Endometrial microvascular endothelial cells (primary cell): ENCODE data around the gene LDHD. TPM values are rescaled to one million over a fixed set of nuclear protein-coding genes. Genes with fewer than 3 reads are reported as not detected.
"Not testable (repeated sequence)": the region's sequence is repeated elsewhere in the genome, so short reads cannot be mapped to it uniquely, and the experiment has no call there.

ENCODE experiments used
- in situ Hi-C: cut with HindIII; loops from 2 replicates; pipeline ENCODE4 v1.10.0; 2017; ENCODE audit warnings: low sequenced_read_pairs, low pct_unique_long_range_greater_than_20kb; ENCODE audit errors: inconsistent ontology term
- total RNA-seq: library from RNA; depleted of rRNA; stranded (reverse); fragments of >200 nt; gene quantifications from one replicate; pipeline ENCODE4 v1.2.3, GENCODE V29; 2015; ENCODE audit errors: inconsistent ontology term

Gene LDHD
- total RNA-seq, 1 donor from 2014 or later = 0.09 TPM

DNA sequence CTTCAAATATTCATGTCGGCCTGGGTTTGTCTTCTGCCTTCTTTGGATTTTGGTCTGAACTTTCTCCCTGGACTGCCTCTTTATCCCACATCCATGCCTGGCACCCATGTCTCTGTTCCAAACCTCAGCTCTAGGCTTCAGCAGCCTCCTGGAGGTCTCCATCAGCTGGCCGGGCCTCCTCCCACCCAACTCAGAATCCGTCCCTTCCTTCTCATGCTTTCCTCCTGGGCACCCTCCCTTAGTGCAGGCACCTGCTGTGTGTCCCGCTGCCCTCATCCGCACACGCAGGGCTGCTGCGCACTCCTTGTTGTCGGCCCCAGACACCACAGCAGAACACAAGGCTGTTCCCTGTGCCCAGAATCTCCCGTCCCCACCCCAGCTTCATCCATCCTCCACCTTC, 14.0 kb downstream of the LDHD start:
- in situ Hi-C loops = no loop called here

- in situ Hi-C loops = no loop called here
Observed at GRCh38 chr16:75101635-75102034, 14.9 kb downstream of the LDHD start.

DNA sequence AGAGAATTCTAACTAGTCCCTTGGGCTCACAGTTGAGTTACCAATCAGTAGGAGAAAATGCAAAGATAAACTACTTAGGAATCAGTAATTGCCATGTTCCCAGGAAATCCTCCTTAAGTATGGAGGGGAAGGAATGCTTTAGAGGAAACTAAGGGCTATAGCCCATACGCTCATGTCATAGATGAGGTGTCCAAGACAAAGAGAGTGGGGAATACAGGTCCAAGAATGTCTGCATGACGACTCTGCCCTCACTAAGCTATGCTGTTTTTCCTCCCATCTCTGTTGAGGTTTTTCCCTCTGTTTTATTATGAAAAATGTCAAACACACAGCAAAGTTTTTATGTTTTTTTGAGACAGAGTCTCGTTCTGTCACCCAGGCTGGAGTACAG, 16.0 kb downstream of the LDHD start:
- in situ Hi-C loops = no loop called here

DNA sequence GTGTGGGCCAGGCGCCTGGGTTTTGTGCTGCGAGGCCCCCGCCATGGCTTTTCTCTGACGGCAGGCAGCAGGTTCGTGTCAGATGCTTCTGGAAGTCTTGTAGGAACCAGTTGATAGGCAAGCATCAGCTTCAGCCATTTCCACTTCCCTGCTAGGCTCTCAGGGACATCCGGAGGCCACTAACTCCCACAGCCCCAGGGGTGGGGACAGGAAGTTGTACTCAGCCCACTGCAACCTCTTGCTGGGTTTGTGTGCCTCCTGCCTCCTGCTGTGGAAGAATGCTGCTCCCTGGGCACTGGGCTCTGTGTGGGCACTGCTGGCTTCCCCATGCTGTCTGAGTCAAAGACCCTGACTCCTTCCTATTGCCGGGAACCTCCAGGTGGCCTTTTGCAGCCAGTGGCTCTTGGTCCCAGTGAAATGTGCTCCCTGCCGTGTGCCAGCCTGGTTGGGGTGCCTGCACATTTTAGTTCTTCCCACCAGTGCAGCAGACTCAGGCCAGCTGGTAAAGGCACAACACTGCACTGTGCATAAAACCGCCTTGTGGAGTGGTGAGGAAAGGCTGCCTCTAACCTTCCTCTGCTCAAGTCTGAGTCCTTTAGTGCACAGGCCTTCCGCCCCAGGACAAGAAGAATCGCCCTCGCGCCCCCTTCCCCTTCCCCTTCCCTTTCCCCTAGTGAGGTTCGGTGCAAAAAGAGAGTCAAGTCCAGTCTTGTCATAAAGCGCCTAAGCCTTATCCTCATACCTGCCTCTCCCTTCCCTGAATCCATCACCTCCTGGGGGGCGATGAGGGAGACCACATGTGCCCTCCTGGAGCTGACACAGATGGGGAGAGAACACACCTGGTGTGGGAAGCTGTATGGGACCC, 16.6 kb downstream of the LDHD start:
- in situ Hi-C loops = no loop called here

DNA sequence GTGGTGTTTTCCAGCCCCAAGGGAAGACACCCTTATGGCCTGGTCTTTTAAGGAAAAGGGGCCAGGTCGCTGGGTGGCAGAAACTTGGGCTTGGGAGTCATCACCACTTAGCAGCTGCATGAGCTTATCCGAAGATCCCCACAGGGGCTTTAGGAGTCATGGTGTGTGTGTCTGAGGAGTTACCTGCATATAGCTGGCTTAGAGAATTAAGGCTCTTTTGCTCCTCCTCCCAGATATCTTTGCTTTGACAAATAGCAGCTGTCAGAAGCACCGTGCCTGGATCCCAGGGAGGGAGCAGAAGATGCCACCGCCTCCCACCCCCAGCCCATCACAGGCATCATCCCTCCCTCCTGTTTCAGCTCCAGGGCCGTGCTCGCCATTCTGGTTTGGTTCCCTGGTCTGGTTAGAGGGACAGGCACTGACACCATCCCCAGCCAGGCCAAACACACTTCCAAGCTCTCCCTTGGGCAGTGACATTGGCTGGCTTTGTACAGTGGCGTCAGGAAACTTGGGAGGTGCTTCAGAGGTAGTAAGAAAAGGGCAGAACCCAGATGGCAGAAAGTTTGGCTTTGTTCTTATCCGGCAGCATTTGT, 17.4 kb downstream of the LDHD start:
- in situ Hi-C loops = no loop called here

- in situ Hi-C loops = no loop called here
Observed at GRCh38 chr16:75097941-75098901, 18.4 kb downstream of the LDHD start.

GRCh38 chr16:75097191-75097761, 19.3 kb downstream of the LDHD start:
- in situ Hi-C loops = no loop called here

GRCh38 chr16:75096656-75097055, 19.9 kb downstream of the LDHD start:
- in situ Hi-C loops = no loop called here

DNA sequence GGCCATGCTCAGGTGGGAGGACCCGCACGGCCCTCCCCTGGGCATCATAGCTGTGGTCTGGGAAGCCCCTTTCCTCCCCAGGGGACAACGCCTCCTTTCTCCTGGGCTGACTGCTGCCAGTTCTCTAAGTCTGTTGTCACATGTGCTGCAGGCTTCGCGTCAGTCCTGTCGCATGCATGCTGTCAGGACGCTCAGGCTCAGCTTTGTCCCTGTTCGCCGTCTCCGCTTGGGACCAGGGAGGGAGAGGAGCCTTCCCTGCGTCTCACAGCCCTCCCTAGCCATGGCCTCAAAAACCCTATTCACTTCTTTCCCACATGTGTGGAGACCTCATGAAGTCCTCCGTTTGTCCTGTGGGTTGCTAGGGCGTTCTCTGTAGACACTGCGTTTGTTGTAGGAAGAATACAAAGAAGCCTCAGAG, 21.4 kb downstream of the LDHD start:
- in situ Hi-C loops = no loop called here

DNA sequence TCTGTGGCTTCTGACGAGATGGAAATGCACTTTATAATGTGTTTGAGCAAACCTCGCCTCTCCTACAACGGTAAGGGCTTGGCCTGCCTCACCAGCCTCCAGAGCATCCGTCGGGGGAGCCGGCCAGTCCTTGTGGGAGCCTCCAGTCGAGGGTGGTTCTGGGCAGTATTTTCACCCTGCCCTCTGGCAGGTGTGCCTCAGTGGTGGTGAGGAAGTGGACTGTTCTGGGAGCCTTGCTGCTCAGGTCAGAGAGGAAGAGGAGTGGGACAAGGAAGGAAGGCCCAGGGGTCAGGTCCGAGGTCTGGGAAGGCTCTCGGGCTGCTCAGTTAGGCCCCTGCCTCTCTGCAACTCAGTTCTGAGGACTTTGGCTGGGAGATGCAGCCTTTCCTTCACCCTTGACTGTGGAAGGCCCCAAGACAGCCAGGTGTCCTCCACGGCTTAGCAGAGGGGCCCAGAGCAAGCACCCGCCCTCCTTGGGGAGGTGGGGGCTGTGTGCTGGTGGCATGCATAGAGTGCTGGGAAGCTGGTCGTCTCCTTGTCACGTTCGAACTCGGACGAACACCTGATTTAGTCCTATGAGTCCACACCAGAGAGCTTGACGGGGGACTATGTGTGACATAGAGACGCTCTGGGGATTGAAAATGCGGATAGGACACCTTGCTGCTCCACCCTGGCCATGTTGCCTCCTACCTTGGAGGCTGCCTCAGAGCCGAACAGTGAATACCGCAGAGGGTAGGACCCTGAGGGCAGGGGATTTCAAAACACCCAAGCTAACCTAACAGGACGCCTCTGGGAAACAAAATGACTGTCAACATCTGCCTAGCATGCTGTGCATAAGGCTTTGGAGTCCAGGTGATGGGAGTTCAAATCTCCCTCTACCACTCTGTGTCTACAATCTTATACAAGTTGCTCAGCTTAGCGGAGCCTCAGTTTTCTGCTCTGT, 22.7 kb downstream of the LDHD start:
- in situ Hi-C loops = no loop called here

- in situ Hi-C loops = no loop called here
Observed at GRCh38 chr16:75092777-75093176, 23.8 kb downstream of the LDHD start.

DNA sequence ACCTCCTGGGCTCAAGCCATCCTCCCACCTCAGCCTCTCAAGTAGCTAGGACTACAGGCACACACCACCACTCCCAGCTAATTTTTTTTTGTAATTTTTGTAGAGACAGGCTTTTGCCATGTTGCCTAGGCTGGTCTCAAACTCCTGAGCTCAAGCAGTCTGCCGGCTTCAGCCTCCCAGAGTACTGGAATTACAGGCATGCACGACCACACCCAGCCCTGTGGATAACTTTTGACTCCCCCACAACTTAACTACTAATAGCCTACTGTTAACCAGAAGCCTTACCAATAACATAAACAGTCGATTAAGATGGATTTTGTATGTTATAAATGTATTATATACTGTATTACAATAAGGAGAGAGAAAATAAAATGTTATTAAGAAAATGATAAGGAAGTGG, 25.0 kb downstream of the LDHD start:
- in situ Hi-C loops = not testable (repeated sequence)

- in situ Hi-C loops = not testable (repeated sequence)
Observed at GRCh38 chr16:75090899-75091298, 25.7 kb downstream of the LDHD start.

DNA sequence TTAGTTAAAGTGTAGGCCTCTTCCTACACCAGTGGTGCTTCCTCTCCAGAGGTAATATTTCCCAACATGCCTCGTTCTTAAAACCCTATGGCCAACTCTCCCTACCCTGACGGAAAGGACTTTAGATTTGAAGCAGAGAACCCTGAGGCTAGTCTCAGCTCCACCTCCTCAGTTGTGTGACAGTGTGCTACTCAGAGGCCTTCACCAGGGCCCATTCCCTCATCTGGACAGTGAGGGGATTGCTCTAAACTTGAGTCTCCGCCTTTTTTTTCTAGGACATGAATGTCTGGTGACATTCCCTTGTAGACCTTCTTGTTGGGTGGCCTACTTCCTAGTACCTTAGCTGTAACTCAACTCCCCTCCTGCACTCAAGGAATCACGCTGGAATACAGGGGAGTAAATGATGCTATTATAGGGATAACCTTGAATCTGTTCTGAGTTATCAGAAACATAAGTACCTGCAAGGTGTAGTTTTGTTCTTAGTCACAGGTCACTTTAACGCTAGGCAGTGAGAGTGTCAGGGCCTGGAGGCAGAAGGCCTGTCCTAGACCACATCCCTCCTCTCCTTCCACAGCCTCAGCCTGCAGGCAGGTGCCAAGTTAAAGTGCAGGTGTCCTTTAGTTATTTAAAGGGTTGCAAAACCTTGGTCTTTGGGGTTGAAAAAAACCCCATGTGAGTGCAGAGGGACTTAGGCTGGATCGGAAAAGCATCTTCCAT, 26.9 kb downstream of the LDHD start:
- in situ Hi-C loops = no loop called here

DNA sequence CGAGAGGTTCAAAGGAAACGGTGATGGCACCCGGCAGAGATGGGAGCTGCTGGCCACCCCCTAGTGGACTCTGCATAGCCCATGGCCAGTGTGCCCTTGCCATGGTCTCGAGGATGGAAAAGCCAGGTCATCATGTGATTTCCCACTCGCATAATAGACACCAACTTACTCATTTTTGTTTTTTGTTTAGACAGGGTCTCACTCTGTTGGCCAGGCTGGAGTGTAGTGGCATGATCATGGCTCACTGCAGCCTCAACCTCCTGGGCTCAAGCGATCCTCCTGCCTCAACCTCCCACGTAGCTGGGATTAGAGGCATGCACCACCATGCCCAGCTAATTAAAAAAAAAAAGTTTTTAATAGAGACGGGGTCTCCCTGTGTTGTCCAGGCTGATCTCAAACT, 27.6 kb downstream of the LDHD start:
- in situ Hi-C loops = no loop called here

GRCh38 chr16:75088216-75088615, 28.4 kb downstream of the LDHD start:
- in situ Hi-C loops = no loop called here

DNA sequence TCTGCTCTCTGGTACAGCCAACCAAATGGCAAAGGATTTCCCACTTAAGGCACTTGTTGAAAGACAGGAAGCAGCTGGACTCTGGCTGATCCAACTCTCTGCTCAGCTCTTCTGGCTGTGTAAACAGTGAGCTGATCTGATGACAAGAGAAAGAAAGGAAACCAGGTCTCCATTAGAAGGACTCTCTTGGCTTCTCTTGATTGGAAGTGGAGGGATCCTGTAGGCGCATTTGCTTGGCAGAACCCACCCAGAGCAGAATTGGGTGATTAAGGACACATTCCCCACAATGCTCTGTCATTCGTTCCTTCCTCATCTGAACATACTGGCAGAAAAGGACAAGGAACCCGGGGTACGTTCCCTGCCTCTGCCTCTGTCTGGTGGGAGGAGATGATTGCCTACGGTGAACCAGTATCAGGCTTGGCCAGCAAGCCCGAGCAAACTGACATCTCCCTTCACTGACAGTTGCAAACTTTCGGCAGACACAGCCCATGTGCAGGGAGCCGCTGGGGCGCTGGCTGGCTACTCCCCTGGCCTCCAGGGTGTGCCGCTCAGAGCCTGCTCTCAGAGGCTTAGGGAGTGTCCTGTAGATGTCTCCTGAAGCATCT, 29.1 kb downstream of the LDHD start:
- in situ Hi-C loops = no loop called here
